GM23338 (cell line): ENCODE data around the gene WDR1. TPM values are rescaled to one million over a fixed set of nuclear protein-coding genes. Genes with fewer than 3 reads are reported as not detected.

ENCODE experiments used
- ATAC-seq: fragments of 200-7000 bp; cut with Tn5 transposase; 3 replicates; pipeline ENCODE4 v1.9.1; 2020
- DNase-seq: peaks from one replicate; pipeline ENCODE4 v3.0.0-alpha.2; 2015; ENCODE audit warnings: low spot score
- H2AFZ ChIP-seq: fragments of 200-600 bp; sonication (generic); 2 replicates; pipeline ENCODE4 v1.8.0; 2016; ENCODE audit warnings: antibody characterized with exemption, mild to moderate bottlenecking, moderate library complexity
- H3F3A ChIP-seq: fragments of 200-600 bp; sonication (generic); replicated peaks from 2 replicates; pipeline ENCODE4 v1.8.0; 2017; ENCODE audit warnings: antibody characterized with exemption, mixed run types, low read depth
- H3K27ac ChIP-seq: fragments of 200-600 bp; sonication (generic); 2 replicates; pipeline ENCODE4 v1.6.1; 2016; ENCODE audit warnings: low read depth
- H3K27me3 ChIP-seq: fragments of 200-600 bp; sonication (generic); 2 replicates; pipeline ENCODE4 v1.8.0; 2016; ENCODE audit warnings: mild to moderate bottlenecking, mixed run types, moderate library complexity; ENCODE audit not compliant: insufficient read depth
- H3K36me3 ChIP-seq: fragments of 200-600 bp; sonication (generic); 2 replicates; pipeline ENCODE4 v1.8.0; 2016; ENCODE audit warnings: mild to moderate bottlenecking; ENCODE audit not compliant: insufficient read depth
- H3K4me1 ChIP-seq: fragments of 200-600 bp; sonication (generic); 2 replicates; pipeline ENCODE4 v1.8.0; 2016; ENCODE audit warnings: mild to moderate bottlenecking, moderate library complexity; ENCODE audit not compliant: insufficient read depth
- H3K4me2 ChIP-seq: fragments of 200-600 bp; sonication (generic); 2 replicates; pipeline ENCODE4 v1.7.1; 2017; ENCODE audit warnings: mixed run types
- H3K4me3 ChIP-seq: fragments of 200-600 bp; sonication (generic); 2 replicates; pipeline ENCODE4 v1.6.1; 2016; ENCODE audit warnings: mixed run types
- H3K79me2 ChIP-seq: fragments of 200-600 bp; sonication (generic); replicated peaks from 2 replicates; pipeline ENCODE4 v1.8.0; 2017; ENCODE audit warnings: mild to moderate bottlenecking; ENCODE audit not compliant: insufficient read depth
- H3K9me2 ChIP-seq: fragments of 200-600 bp; sonication (generic); 2 replicates; pipeline ENCODE4 v1.8.0; 2017; ENCODE audit not compliant: insufficient read depth
- H4K20me1 ChIP-seq: fragments of 200-600 bp; sonication (generic); replicated peaks from 2 replicates; pipeline ENCODE4 v1.8.0; 2017; ENCODE audit warnings: mild to moderate bottlenecking; ENCODE audit not compliant: insufficient read depth
- H3K27ac Mint-ChIP-seq: 2 replicates; pipeline ENCODE4 v1.8.0; 2020; ENCODE audit warnings: inconsistent platforms, mild to moderate bottlenecking, moderate library complexity, mixed read lengths
- H3K27me3 Mint-ChIP-seq: 3 replicates; pipeline ENCODE4 v1.8.0; 2022; ENCODE audit warnings: low read depth, mild to moderate bottlenecking, moderate library complexity, mixed read lengths, inconsistent platforms; ENCODE audit not compliant: insufficient read depth, poor library complexity
- H3K36me3 Mint-ChIP-seq: 3 replicates; pipeline ENCODE4 v1.8.0; 2021; ENCODE audit warnings: low read depth, mild to moderate bottlenecking, inconsistent platforms, moderate library complexity, mixed read lengths
- H3K4me1 Mint-ChIP-seq: 3 replicates; pipeline ENCODE4 v1.8.0; 2020; ENCODE audit warnings: mild to moderate bottlenecking, inconsistent platforms, mixed read lengths
- H3K4me3 Mint-ChIP-seq: 3 replicates; pipeline ENCODE4 v1.8.0; 2021; ENCODE audit warnings: moderate library complexity, mild to moderate bottlenecking, inconsistent platforms, mixed read lengths
- H3K9me3 Mint-ChIP-seq: 3 replicates; pipeline ENCODE4 v1.8.0; 2020; ENCODE audit warnings: moderate library complexity, mild to moderate bottlenecking, inconsistent platforms, mixed read lengths
- CREB1 ChIP-seq: fragments of 250-450 bp; sonication (Bioruptor Pico); IDR thresholded peaks from 2 replicates; pipeline ENCODE4 v1.5.0; 2020; ENCODE audit warnings: low read depth, mild to moderate bottlenecking, moderate library complexity
- EZH2 ChIP-seq: fragments of 200-600 bp; sonication (generic); IDR thresholded peaks from one replicate; pipeline ENCODE4 v1.8.0; 2017; ENCODE audit warnings: antibody characterized with exemption, mild to moderate bottlenecking, low read depth; ENCODE audit not compliant: unreplicated experiment
- EZH2phosphoT487 ChIP-seq: fragments of 200-600 bp; sonication (generic); IDR thresholded peaks from one replicate; pipeline ENCODE4 v1.8.1; 2018; ENCODE audit warnings: antibody characterized with exemption; ENCODE audit not compliant: unreplicated experiment
- JUNB ChIP-seq: IDR thresholded peaks from one replicate; pipeline ENCODE4 v1.6.1; 2016; ENCODE audit warnings: antibody characterized with exemption; ENCODE audit not compliant: unreplicated experiment
- NANOG ChIP-seq: IDR thresholded peaks from 2 replicates; pipeline ENCODE4 v1.6.1; 2016; ENCODE audit warnings: antibody characterized with exemption, borderline replicate concordance
- POLR2AphosphoS5 ChIP-seq: IDR thresholded peaks from 2 replicates; pipeline ENCODE4 v1.6.1; 2016; ENCODE audit warnings: antibody characterized with exemption, low read depth
- STAT1 ChIP-seq: IDR thresholded peaks from one replicate; pipeline ENCODE4 v1.6.1; 2016; ENCODE audit warnings: antibody characterized with exemption; ENCODE audit not compliant: unreplicated experiment
- ZNF114 ChIP-seq: fragments of 250-450 bp; sonication (Bioruptor Pico); IDR thresholded peaks from 2 replicates; pipeline ENCODE4 v1.5.0; 2020; ENCODE audit warnings: mild to moderate bottlenecking, moderate library complexity
- ZNF331 ChIP-seq: fragments of 250-450 bp; sonication (Bioruptor Pico); IDR thresholded peaks from 2 replicates; pipeline ENCODE4 v1.5.0; 2020; ENCODE audit warnings: low read depth, mild to moderate bottlenecking, moderate library complexity
- ZNF462 ChIP-seq: fragments of 250-450 bp; sonication (Bioruptor Pico); IDR thresholded peaks from 2 replicates; pipeline ENCODE4 v1.5.0; 2020; ENCODE audit warnings: mild to moderate bottlenecking, moderate library complexity
- polyA plus RNA-seq: library from polyadenylated mRNA; unstranded; fragments of >200 nt; fragmentation: Nextera tagmentation; extraction: Ambion mirVana; gene quantifications from 2 replicates; pipeline ENCODE4 v1.2.1, GENCODE V29; 2016
- total RNA-seq: library from RNA; depleted of rRNA; stranded (reverse); fragments of >200 nt; shearing (Covaris generic); gene quantifications from 2 replicates; pipeline ENCODE4 v1.2.3, GENCODE V29; 2014
- TF ChIP-seq, protein P1 (sequence below): IDR thresholded peaks from 2 replicates; pipeline ENCODE4 v1.6.1; 2016; ENCODE audit warnings: antibody characterized with exemption
- TF ChIP-seq, protein P2 (sequence below), 2 experiments: fragments of 200-600 bp in 1 of 2; sonication (generic) in 1 of 2; conservative IDR thresholded peaks; 2 replicates each; pipeline versions ENCODE4 v1.5.1 to v1.6.1; 2016 to 2017; ENCODE audit warnings: antibody characterized with exemption in 2 of 2, low read depth in 2 of 2, mild to moderate bottlenecking in 2 of 2, moderate library complexity in 1 of 2
- TF ChIP-seq, protein P3 (sequence below): IDR thresholded peaks from one replicate; pipeline ENCODE4 v1.6.1; 2018; ENCODE audit warnings: antibody characterized with exemption; ENCODE audit not compliant: unreplicated experiment

Gene WDR1
- total and polyA plus RNA-seq, 2 experiments from 2014 or later, result 93.2 to 248 TPM

- H3K27me3 Mint-ChIP-seq, result peaks cover 4% of the 10 kb centered on the region
- Histone ChIP-seq H3K36me3 (peaks cover 30% of the 10 kb centered on the region), H3K27ac (no peak overlapping the region), H3K4me2 (no peak overlapping the region), H3K9me2 (no peaks in the 10 kb centered on the region), H4K20me1 (no peaks in the 10 kb centered on the region), H3K79me2 (no peaks in the 10 kb centered on the region), H3F3A (no peaks in the 10 kb centered on the region), H3K4me3 (no peak overlapping the region), H3K4me1 (no peaks in the 10 kb centered on the region), H3K27me3 (no peaks in the 10 kb centered on the region), H2AFZ (no peak overlapping the region)
- H3K36me3 Mint-ChIP-seq, result peaks cover 97% of the 10 kb centered on the region
- no peak for ATAC-seq
- TF ChIP-seq EZH2, result no peak
- TF ChIP-seq, protein P1, sequence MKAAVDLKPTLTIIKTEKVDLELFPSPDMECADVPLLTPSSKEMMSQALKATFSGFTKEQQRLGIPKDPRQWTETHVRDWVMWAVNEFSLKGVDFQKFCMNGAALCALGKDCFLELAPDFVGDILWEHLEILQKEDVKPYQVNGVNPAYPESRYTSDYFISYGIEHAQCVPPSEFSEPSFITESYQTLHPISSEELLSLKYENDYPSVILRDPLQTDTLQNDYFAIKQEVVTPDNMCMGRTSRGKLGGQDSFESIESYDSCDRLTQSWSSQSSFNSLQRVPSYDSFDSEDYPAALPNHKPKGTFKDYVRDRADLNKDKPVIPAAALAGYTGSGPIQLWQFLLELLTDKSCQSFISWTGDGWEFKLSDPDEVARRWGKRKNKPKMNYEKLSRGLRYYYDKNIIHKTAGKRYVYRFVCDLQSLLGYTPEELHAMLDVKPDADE, result no peak
- no peak for TF ChIP-seq ZNF462
- no peak for TF ChIP-seq ZNF114 (CRISPR knock-in tag)
- TF ChIP-seq STAT1, result no peak
- no peak for TF ChIP-seq NANOG
- TF ChIP-seq POLR2AphosphoS5, result no peak
- TF ChIP-seq EZH2phosphoT487, result no peak
- no peak for TF ChIP-seq CREB1 (CRISPR knock-in tag)
- no peak for TF ChIP-seq JUNB
- TF ChIP-seq, protein P2, sequence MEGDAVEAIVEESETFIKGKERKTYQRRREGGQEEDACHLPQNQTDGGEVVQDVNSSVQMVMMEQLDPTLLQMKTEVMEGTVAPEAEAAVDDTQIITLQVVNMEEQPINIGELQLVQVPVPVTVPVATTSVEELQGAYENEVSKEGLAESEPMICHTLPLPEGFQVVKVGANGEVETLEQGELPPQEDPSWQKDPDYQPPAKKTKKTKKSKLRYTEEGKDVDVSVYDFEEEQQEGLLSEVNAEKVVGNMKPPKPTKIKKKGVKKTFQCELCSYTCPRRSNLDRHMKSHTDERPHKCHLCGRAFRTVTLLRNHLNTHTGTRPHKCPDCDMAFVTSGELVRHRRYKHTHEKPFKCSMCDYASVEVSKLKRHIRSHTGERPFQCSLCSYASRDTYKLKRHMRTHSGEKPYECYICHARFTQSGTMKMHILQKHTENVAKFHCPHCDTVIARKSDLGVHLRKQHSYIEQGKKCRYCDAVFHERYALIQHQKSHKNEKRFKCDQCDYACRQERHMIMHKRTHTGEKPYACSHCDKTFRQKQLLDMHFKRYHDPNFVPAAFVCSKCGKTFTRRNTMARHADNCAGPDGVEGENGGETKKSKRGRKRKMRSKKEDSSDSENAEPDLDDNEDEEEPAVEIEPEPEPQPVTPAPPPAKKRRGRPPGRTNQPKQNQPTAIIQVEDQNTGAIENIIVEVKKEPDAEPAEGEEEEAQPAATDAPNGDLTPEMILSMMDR (conservative IDR thresholded peaks at IDR 0.05; ENCODE audit: low read depth in 2 of 2), result no peak
- TF ChIP-seq, protein P3, sequence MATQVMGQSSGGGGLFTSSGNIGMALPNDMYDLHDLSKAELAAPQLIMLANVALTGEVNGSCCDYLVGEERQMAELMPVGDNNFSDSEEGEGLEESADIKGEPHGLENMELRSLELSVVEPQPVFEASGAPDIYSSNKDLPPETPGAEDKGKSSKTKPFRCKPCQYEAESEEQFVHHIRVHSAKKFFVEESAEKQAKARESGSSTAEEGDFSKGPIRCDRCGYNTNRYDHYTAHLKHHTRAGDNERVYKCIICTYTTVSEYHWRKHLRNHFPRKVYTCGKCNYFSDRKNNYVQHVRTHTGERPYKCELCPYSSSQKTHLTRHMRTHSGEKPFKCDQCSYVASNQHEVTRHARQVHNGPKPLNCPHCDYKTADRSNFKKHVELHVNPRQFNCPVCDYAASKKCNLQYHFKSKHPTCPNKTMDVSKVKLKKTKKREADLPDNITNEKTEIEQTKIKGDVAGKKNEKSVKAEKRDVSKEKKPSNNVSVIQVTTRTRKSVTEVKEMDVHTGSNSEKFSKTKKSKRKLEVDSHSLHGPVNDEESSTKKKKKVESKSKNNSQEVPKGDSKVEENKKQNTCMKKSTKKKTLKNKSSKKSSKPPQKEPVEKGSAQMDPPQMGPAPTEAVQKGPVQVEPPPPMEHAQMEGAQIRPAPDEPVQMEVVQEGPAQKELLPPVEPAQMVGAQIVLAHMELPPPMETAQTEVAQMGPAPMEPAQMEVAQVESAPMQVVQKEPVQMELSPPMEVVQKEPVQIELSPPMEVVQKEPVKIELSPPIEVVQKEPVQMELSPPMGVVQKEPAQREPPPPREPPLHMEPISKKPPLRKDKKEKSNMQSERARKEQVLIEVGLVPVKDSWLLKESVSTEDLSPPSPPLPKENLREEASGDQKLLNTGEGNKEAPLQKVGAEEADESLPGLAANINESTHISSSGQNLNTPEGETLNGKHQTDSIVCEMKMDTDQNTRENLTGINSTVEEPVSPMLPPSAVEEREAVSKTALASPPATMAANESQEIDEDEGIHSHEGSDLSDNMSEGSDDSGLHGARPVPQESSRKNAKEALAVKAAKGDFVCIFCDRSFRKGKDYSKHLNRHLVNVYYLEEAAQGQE, result no peak
- no peak for TF ChIP-seq ZNF331 (CRISPR knock-in tag)
- no peaks in the 10 kb centered on the region for H3K9me3 Mint-ChIP-seq
- no peak overlapping the region for H3K27ac Mint-ChIP-seq
- H3K4me3 Mint-ChIP-seq, result no peak overlapping the region
- DNase-seq, result no peak
- H3K4me1 Mint-ChIP-seq, result no peaks in the 10 kb centered on the region
These were observed 36.5 kb downstream of the WDR1 start for GRCh38 chr4:10079912-10080588.
